HEK293 (cell line): ENCODE results near the gene FAM89A.

Experiments
- CTCF ChIP-seq: fragments of 450-650 bp; formaldehyde crosslinking; IDR thresholded peaks from 2 replicates; pipeline ENCODE4 v1.5.1; 2016; ENCODE audit warnings: missing biosample characterization, missing genetic modification characterization
- MZF1 ChIP-seq: fragments of 450-650 bp; formaldehyde crosslinking; IDR thresholded peaks from 2 replicates; pipeline ENCODE4 v1.5.1; 2017; ENCODE audit warnings: missing biosample characterization, missing genetic modification characterization, borderline replicate concordance
- TCF7L2 ChIP-seq: IDR thresholded peaks from 2 replicates; pipeline ENCODE4 v1.6.1; 2011; ENCODE audit warnings: low read depth, mild to moderate bottlenecking, inconsistent platforms, low read length, moderate library complexity, borderline replicate concordance
- ZBTB11 ChIP-seq: fragments of 450-650 bp; formaldehyde crosslinking; conservative IDR thresholded peaks from 2 replicates; pipeline ENCODE4 v1.5.1; 2016; ENCODE audit warnings: low read depth, missing biosample characterization, missing genetic modification characterization
- ZNF302 ChIP-seq: fragments of 450-650 bp; formaldehyde crosslinking; IDR thresholded peaks from 2 replicates; pipeline ENCODE4 v1.5.1; 2016; ENCODE audit warnings: missing biosample characterization, missing genetic modification characterization, low read depth
- ZNF473 ChIP-seq: fragments of 450-650 bp; formaldehyde crosslinking; IDR thresholded peaks from 2 replicates; pipeline ENCODE4 v1.5.1; 2017; ENCODE audit warnings: missing biosample characterization, missing genetic modification characterization
- ZNF76 ChIP-seq: fragments of 450-650 bp; formaldehyde crosslinking; IDR thresholded peaks from 2 replicates; pipeline ENCODE4; 2016; ENCODE audit warnings: low read depth, missing biosample characterization, missing genetic modification characterization, borderline replicate concordance
- TF ChIP-seq, protein P1 (sequence below): fragments of 450-650 bp; formaldehyde crosslinking; IDR thresholded peaks from 2 replicates; pipeline ENCODE4 v1.5.1; 2016; ENCODE audit warnings: missing biosample characterization, missing genetic modification characterization

DNA sequence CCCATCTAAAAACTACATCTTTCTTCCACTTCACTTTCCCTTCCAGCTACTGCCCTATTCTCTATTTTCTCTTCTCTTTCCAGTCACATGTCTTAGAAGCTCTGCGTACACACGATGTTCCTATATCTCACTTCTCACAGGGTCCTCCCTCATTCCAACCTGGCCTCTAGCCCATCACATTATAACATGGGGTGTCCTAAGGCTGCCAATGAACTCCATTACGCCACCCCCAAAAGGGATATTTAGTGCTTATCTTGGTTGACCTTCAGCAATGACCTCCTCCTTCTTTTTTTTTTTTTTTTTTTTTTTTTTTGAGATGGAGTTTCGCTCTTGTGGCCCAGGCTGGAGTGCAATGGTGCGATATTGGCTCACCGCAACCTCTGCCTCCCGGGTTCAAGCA, 38.2 kb upstream of the FAM89A start:
- TF ChIP-seq CTCF (tag by site-specific recombination) (no peak), MZF1 (tag by site-specific recombination) (no peak), ZNF76 (tag by site-specific recombination) (no peak), ZNF302 (no peak), TCF7L2 (no peak), ZNF473 (tag by site-specific recombination) (no peak), ZBTB11 (tag by site-specific recombination) (no peak)
- TF ChIP-seq, protein P1, sequence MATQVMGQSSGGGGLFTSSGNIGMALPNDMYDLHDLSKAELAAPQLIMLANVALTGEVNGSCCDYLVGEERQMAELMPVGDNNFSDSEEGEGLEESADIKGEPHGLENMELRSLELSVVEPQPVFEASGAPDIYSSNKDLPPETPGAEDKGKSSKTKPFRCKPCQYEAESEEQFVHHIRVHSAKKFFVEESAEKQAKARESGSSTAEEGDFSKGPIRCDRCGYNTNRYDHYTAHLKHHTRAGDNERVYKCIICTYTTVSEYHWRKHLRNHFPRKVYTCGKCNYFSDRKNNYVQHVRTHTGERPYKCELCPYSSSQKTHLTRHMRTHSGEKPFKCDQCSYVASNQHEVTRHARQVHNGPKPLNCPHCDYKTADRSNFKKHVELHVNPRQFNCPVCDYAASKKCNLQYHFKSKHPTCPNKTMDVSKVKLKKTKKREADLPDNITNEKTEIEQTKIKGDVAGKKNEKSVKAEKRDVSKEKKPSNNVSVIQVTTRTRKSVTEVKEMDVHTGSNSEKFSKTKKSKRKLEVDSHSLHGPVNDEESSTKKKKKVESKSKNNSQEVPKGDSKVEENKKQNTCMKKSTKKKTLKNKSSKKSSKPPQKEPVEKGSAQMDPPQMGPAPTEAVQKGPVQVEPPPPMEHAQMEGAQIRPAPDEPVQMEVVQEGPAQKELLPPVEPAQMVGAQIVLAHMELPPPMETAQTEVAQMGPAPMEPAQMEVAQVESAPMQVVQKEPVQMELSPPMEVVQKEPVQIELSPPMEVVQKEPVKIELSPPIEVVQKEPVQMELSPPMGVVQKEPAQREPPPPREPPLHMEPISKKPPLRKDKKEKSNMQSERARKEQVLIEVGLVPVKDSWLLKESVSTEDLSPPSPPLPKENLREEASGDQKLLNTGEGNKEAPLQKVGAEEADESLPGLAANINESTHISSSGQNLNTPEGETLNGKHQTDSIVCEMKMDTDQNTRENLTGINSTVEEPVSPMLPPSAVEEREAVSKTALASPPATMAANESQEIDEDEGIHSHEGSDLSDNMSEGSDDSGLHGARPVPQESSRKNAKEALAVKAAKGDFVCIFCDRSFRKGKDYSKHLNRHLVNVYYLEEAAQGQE (tag by site-specific recombination) = no peak
